ELR (cell line): ENCODE measurements around the gene ACHE.
"Not testable (repeated sequence)": the region's sequence is repeated elsewhere in the genome, so short reads cannot be mapped to it uniquely, and the experiment has no call there.

ENCODE experiments used
- DNase-seq: peaks from one replicate; pipeline ENCODE4 v3.0.0-alpha.2; 2015; ENCODE audit warnings: low read depth

ACHE gene

GRCh38 chr7:100895701-100895955 lies at the start of gene ACHE:
Gene ACHE, minus strand, starts transcription at chr7:100895888. Its CDS starts 1,656 bp downstream, at chr7:100894232.
- DNase-seq: no peak

- no peak for DNase-seq
These were observed 48.5 kb upstream of the ACHE start for GRCh38 chr7:100944138-100944537.

- DNase-seq: no peak
These were observed 48.0 kb upstream of the ACHE start for GRCh38 chr7:100943693-100944092.

- DNase-seq: no peak
These were observed 46.5 kb upstream of the ACHE start for GRCh38 chr7:100942045-100942774.

GRCh38 chr7:100936167-100936566 lies 40.5 kb upstream of the ACHE start:
- DNase-seq: not testable (repeated sequence)

- not testable (repeated sequence) for DNase-seq
These were observed 39.7 kb upstream of the ACHE start for GRCh38 chr7:100935381-100935780.

GRCh38 chr7:100933734-100934133 lies 38.0 kb upstream of the ACHE start:
- DNase-seq: no peak

- DNase-seq: no peak
These were observed 34.1 kb upstream of the ACHE start for GRCh38 chr7:100929808-100930174.

- DNase-seq: not testable (repeated sequence)
These were observed 27.9 kb upstream of the ACHE start for GRCh38 chr7:100923616-100924015.

- DNase-seq: no peak
These were observed 25.4 kb upstream of the ACHE start for GRCh38 chr7:100921039-100921438.

GRCh38 chr7:100919779-100920437 lies 24.2 kb upstream of the ACHE start:
- DNase-seq: not testable (repeated sequence)

GRCh38 chr7:100919335-100919734 lies 23.6 kb upstream of the ACHE start:
- DNase-seq: not testable (repeated sequence)

- DNase-seq: peak; percentile 25
These were observed 19.3 kb upstream of the ACHE start for GRCh38 chr7:100914879-100915447.

GRCh38 chr7:100914208-100914878 lies 18.7 kb upstream of the ACHE start:
- DNase-seq: no peak

GRCh38 chr7:100911484-100911883 lies 15.8 kb upstream of the ACHE start:
- no peak for DNase-seq

- DNase-seq: not testable (repeated sequence)
These were observed 14.8 kb upstream of the ACHE start for GRCh38 chr7:100910443-100910842.

- DNase-seq: no peak
These were observed 12.8 kb upstream of the ACHE start for GRCh38 chr7:100908512-100908911.

- no peak for DNase-seq
These were observed 7.0 kb upstream of the ACHE start for GRCh38 chr7:100902638-100903037.

- no peak for DNase-seq
These were observed 6.2 kb upstream of the ACHE start for GRCh38 chr7:100901921-100902332.

GRCh38 chr7:100900978-100901377 lies 5.3 kb upstream of the ACHE start:
- DNase-seq: no peak

- DNase-seq: no peak
These were observed 3.7 kb upstream of the ACHE start for GRCh38 chr7:100899432-100899831.

- DNase-seq: no peak
These were observed 2.2 kb upstream of the ACHE start for GRCh38 chr7:100897772-100898454.
